ENCODE measurements around the gene PFKL. TPM values are rescaled to one million over a fixed set of nuclear protein-coding genes. Genes with fewer than 3 reads are reported as not detected.
A peak's percentile ranks its signal among the peaks of the same experiment; 100 is the strongest.
"Not testable (repeated sequence)": the region's sequence is repeated elsewhere in the genome, so short reads cannot be mapped to it uniquely, and the experiment has no call there.

PFKL gene
- total and polyA plus RNA-seq, 12 donors: 16.6 to 123 (median 94.1) TPM

DNA sequence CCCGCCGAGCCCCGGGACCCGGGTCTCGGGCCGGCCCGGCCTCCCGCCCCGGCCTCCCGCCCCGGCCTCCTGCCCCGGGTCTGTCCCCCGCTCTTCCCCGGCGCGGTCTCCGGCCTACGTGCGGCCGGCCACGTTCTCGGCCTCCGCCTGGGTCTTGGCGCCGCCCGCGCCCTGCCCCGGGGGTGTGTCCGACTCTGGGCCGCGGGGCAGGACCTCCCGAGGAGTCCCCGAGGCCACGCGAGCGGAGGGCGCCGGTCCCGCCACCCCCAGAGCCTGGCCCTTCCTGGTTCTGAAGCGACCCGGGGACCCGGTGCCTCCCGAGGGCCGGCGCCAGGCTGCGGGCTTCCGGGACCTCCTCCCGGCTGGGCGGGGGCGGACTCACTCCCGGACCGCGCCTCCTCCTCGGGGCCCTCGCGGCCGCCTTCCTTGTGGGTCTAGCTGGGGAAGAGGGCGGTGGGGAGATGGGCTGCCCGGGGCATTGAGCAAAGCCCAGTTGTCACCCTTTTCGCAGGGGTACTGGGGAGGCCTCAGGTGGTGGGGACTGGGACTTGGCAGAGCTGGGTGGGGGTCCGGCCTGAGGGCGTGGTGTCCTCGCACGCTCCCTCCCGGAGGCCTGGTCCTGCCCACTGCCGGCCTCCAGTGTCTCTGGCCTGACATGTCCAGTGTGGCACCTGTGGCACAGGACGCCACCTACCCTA is 558 bp downstream of the PFKL start:
- WGBS, 4 donors: 0 to 5% (median 0%) methylated on average over 1 to 66 of the region's 67 CpGs
- peak overlapping the region in 3 of 4 donors; percentile 33 to 86 (median 73) for H3K4me3 ChIP-seq
- peak overlapping the region in 4 of 5 donors; percentile 70 to 92 (median 84) for H3K27ac ChIP-seq
- DNase-seq: peak; percentile 61 to 80 (median 77)
- H3K4me1 ChIP-seq (replicated peaks in 1 of 2): peaks cover 8 to 23% of the 10 kb centered on the region in 2 donors
- H3K27me3 ChIP-seq: no peaks in the 10 kb centered on the region
- TF ChIP-seq CTCF (IDR thresholded peaks at IDR 0.05) (no peak), POLR2A (IDR thresholded peaks at IDR 0.05) (peak; percentile 11 to 62)
- intact Hi-C loops (cut with DNase I): loop anchor here in 1 of 2 donors (5.0 kb wide), 1 partner anchor 37 kb away; the partner anchor contains the start of gene CFAP410
- H3K36me3 ChIP-seq (replicated peaks in 1 of 2): no peaks in the 10 kb centered on the region
- no peaks in the 10 kb centered on the region for H3K9me3 ChIP-seq (replicated peaks in 1 of 3)

GRCh38 chr21:44301141-44301540 is 1.3 kb downstream of the PFKL start:
- TF ChIP-seq POLR2A (IDR thresholded peaks at IDR 0.05): no peak
- no peak for TF ChIP-seq CTCF (IDR thresholded peaks at IDR 0.05)
- H3K4me1 ChIP-seq (replicated peaks in 1 of 2): peaks cover 8 to 23% of the 10 kb centered on the region in 2 donors
- H3K9me3 ChIP-seq (replicated peaks in 1 of 3): no peaks in the 10 kb centered on the region
- H3K36me3 ChIP-seq (replicated peaks in 1 of 2): no peaks in the 10 kb centered on the region
- 62 to 100% (median 68%) methylated on average over 2 to 13 of the region's 13 CpGs for WGBS, 4 donors
- H3K27ac ChIP-seq: peak overlapping the region in 1 of 5 donors; percentile 85
- H3K4me3 ChIP-seq: peak overlapping the region in 1 of 4 donors; percentile 86
- DNase-seq: no peak
- no peaks in the 10 kb centered on the region for H3K27me3 ChIP-seq
- intact Hi-C loops (cut with DNase I): loop anchor here in 1 of 2 donors (5.0 kb wide), 1 partner anchor 36 kb away; the partner anchor contains the start of gene CFAP410

DNA sequence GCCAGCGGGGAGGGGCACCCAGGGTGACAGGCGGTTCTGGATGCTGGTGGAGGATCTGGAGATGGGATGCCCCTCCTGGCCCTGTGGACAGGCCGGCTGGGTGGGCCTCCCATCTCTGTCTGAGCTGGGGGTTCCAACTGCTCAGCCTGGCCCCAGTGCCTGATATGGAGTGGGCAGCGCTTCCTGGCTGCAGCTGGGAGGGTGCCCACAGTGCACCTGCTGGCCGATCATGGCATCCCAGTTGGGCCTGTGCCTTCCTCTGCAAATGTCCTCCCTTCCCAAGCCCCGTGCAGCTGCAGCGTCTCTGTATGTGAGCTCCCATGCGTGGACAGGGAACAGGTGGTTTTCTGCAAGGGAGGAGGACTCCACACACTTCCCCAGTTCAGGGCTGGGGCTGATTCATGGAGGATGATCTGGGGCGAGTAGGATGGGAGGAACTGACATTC is 2.1 kb downstream of the PFKL start:
- Histone ChIP-seq H3K27ac (no peak overlapping the region), H3K4me1 (replicated peaks in 1 of 2) (peaks cover 8 to 23% of the 10 kb centered on the region in 2 donors), H3K9me3 (replicated peaks in 1 of 3) (no peaks in the 10 kb centered on the region), H3K4me3 (no peak overlapping the region), H3K27me3 (no peaks in the 10 kb centered on the region), H3K36me3 (replicated peaks in 1 of 2) (no peaks in the 10 kb centered on the region)
- TF ChIP-seq POLR2A (IDR thresholded peaks at IDR 0.05): no peak
- no peak for TF ChIP-seq CTCF (IDR thresholded peaks at IDR 0.05)
- DNase-seq: no peak
- intact Hi-C loops (cut with DNase I): loop anchor here in 1 of 2 donors (5.0 kb wide), 1 partner anchor 35 kb away; the partner anchor contains the start of gene CFAP410
- WGBS, 4 donors: 62 to 88% (median 74%) methylated on average over 3 to 9 of the region's 9 CpGs

- H3K9me3 ChIP-seq (replicated peaks in 1 of 3); DNase-seq; H3K27me3 ChIP-seq; H3K27ac ChIP-seq; H3K36me3 ChIP-seq (replicated peaks in 1 of 2); H3K4me3 ChIP-seq: not testable (repeated sequence)
- intact Hi-C loops (cut with DNase I): loop anchor here in 1 of 2 donors (5.0 kb wide), 1 partner anchor 35 kb away; the partner anchor contains the start of gene CFAP410
- WGBS, 4 donors: 85 to 93% (median 89%) methylated on average over 21 to 23 of the region's 23 CpGs
- peaks cover 8 to 18% of the 10 kb centered on the region in 2 donors for H3K4me1 ChIP-seq (replicated peaks in 1 of 2)
Measured at GRCh38 chr21:44302573-44303401, 2.9 kb downstream of the PFKL start.

Data from adrenal gland (tissue), 12 donors.